BJ (cell line): ENCODE results near the gene TFAP2E. TPM values are rescaled to one million over a fixed set of nuclear protein-coding genes. Genes with fewer than 3 reads are reported as not detected.

Source experiments
- CTCF ChIA-PET: fragments of 350-600 bp; formaldehyde crosslinking; extraction: SDS; loops from one replicate; lab custom pipeline; 2021; ENCODE audit warnings: antibody characterized with exemption, inconsistent platforms; lab: Yijun Ruan, JAX
- POLR2A ChIA-PET: fragments of 300-600 bp; sonication (Branson Sonifier 250); formaldehyde crosslinking; extraction: SDS; loops from one replicate; lab custom pipeline; 2021; ENCODE audit warnings: antibody characterized with exemption; lab: Charles Lee
- DNase-seq: peaks from one replicate; pipeline ENCODE4 v3.0.0-alpha.2; 2011; ENCODE audit warnings: low read depth
- H3K27me3 ChIP-seq: 2 replicates; pipeline ENCODE4 v1.6.0; 2011; ENCODE audit warnings: low read length; ENCODE audit not compliant: control insufficient read depth, insufficient read depth
- H3K36me3 ChIP-seq: 2 replicates; pipeline ENCODE4 v1.5.1; 2011; ENCODE audit warnings: low read length; ENCODE audit not compliant: control insufficient read depth, insufficient read depth
- H3K4me3 ChIP-seq: 2 replicates; pipeline ENCODE4 v1.5.1; 2011; ENCODE audit warnings: low read depth, mild to moderate bottlenecking, control low read depth, low read length
- CTCF ChIP-seq: IDR thresholded peaks from 2 replicates; pipeline ENCODE4 v1.5.1; 2011; ENCODE audit warnings: low read depth, mild to moderate bottlenecking, control low read depth, inconsistent platforms, low read length, moderate library complexity; ENCODE audit not compliant: insufficient read depth
- polyA plus RNA-seq: library from polyadenylated mRNA; depleted of rRNA; stranded (reverse); fragments of >200 nt; gene quantifications from 2 replicates; pipeline ENCODE4 v1.2.3, GENCODE V29; 2011

The TFAP2E gene
- polyA plus RNA-seq, 1 experiment = 0.07 TPM

DNA sequence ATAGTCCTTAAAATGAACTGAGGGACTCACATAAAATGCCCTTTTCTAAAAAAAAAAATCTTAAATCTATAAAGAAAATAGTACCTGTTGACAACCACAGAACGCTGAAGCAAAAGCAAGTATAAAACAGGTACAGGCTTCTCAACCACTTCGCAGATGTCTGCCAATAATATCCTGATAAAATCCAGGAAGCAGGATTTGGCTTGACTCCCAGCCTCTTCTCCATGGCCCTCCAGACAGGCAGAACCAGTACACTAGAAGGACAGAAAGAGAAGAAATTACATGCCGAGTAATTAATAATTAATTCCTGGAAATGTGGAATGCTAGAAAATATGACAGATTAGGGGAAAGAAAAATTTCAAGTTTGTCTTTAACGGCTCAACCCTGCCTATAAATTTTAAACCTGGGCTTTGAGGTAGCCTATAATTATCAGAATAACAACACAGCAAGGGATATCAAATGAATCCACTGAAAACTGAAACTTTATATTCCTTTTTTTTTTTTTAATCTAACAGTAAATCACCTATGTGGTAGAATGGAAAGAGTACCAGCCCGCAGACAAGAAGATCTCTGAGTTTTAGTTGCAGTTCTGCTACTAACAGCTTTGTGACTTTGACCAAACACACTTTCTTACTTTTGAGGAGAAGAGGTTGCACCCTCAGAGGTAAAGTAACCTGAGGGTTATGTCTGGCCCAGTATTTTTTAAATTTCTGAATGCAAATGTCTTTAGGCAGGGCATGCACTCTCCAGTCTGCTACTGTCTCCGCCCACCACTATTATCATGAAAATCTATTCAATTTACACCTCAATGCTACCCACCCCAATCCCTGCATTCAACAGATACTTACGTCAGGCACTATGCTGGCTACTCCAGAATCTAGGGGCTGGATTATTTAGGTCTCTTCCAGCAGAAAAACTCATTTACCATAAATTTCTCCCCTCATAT, 18.6 kb upstream of the TFAP2E start:
- ChIA-PET CTCF (interaction anchor here (1.9 kb wide), 1 partner anchor 10 kb away, joined by 5 read pairs; no protein-coding TSS in a partner anchor), POLR2A (no interaction called here)
- no peak for DNase-seq
- H3K27me3 ChIP-seq = no peaks in the 10 kb centered on the region
- peaks cover 6% of the 10 kb centered on the region for H3K36me3 ChIP-seq
- no peak for TF ChIP-seq CTCF
- no peak overlapping the region for H3K4me3 ChIP-seq

DNA sequence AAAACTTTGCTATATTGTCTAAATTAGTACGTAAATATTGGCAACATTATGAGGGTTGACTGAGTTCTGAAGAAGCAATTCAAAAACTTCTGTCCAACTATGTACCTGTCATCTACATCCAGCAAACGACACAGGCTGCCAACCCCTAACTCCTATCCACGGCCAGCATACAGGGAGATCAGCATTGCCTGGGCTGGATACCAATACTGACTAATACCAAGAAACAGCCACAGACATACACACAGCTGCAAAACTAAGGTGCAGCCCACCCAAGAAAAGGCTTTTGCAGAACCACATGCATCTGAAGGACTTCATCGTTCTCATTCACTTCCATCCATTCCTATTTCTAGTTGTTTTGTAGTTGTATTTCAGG, 17.9 kb upstream of the TFAP2E start:
- H3K27me3 ChIP-seq = no peaks in the 10 kb centered on the region
- peaks cover 6% of the 10 kb centered on the region for H3K36me3 ChIP-seq
- DNase-seq = no peak
- POLR2A ChIA-PET = no interaction called here
- CTCF ChIA-PET = interaction anchor here (1.5 to 1.9 kb wide), 2 partner anchors 10 kb away, joined by 3 to 5 read pairs; no protein-coding TSS in a partner anchor
- no peak for TF ChIP-seq CTCF
- no peak overlapping the region for H3K4me3 ChIP-seq

GRCh38 chr1:35555601-35556477, 17.3 kb upstream of the TFAP2E start:
- no peaks in the 10 kb centered on the region for H3K27me3 ChIP-seq
- H3K36me3 ChIP-seq = peaks cover 6% of the 10 kb centered on the region
- H3K4me3 ChIP-seq = peak overlapping the region; percentile 92
- DNase-seq = no peak
- TF ChIP-seq CTCF = no peak
- CTCF ChIA-PET = interaction anchor here (0.7 to 4.6 kb wide), 5 partner anchors 9 to 170 kb away, joined by 3 to 60 read pairs (median 5); no protein-coding TSS in a partner anchor
- POLR2A ChIA-PET = no interaction called here

DNA sequence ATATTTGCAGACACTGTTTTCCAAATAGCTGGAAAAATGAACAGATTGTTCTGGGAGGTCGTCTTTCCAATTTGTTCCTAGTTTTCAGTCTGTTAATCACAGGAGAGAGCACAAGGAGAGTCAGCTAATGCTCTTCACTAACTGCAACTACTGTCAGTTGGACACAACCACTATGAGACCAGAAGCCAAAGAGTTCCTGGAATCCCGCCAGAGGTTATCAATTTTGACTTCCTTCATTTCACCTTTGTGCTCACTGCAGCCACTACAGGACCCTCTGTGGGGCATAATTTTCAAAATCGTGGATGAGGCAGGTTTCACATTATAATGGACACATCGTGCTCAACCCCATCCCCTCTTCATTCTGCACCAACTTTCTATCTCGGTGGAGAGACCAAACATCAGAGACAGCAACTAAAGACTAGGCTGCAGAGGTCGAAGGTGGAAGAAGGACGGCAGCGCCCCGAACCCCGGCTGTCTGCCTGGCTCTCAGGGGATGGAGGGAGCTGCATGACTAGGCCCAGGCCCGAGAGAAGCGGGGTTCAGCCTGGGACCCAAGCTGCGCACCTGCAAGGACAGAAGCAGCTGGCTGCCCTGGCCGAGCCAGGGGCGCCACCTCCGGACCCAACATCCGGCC, 16.5 kb upstream of the TFAP2E start:
- no peak for DNase-seq
- POLR2A ChIA-PET = interaction anchor here (0.5 kb wide), 1 partner anchor 342 kb away, joined by 4 read pairs; no protein-coding TSS in a partner anchor
- Histone ChIP-seq H3K27me3 (no peaks in the 10 kb centered on the region), H3K36me3 (peaks cover 7% of the 10 kb centered on the region), H3K4me3 (peak overlapping the region; percentile 92)
- CTCF ChIA-PET = interaction anchor here (0.7 to 4.6 kb wide), 9 partner anchors 8 to 704 kb away, joined by 3 to 60 read pairs (median 5); no protein-coding TSS in a partner anchor
- TF ChIP-seq CTCF = no peak
